ENCODE measurements around the gene POU2AF2. TPM values are rescaled to one million over a fixed set of nuclear protein-coding genes. Genes with fewer than 3 reads are reported as not detected.

The POU2AF2 gene
- total RNA-seq, 4 donors from 2014 or later: 0.66 TPM; not detected in 3

DNA sequence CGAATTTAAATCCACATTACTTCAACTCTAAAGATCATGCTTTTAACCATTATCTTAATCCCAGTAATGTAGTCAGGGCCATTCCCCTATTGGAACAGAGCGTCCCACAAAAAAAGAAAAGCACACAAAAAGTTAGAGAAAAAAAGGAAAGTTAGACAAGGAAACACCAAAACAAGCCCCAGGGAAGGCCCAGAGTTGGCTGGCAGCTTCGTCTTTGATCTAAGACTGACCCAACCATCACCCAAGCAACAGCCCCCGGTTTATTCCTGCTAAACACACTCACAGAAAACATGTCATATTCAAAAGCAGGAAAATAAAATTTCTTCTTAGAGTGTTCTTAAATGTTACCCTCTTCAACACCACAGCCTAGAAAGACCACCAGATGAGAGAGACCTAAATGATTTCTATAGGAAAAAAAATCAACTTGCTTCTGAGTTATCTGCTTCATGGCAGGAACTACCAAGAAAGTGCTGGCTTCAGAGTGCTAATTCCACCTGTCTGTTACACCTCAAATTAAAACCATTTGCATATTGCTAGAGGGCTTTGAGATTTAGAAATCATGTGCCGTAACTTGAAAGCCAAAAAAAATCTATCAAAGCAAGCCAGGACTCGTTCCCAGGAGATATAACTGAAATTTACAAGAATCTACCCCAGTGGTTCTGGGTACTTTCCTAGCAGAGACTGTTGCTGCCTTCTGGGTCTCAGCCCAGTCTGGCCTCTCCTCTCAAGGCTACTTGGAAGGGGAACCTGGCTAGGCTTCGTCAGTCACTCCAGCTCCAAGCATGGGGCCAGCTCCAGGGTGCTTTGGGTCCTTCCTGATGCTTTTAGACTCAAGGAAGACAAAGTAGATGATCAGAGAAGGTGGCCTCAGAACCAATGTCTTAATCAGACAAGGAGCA, 84.0 kb downstream of the POU2AF2 start:
- H3K9me3 ChIP-seq: no peaks in the 10 kb centered on the region
- intact Hi-C loops (cut with DNase I): no loop called here
- no peaks in the 10 kb centered on the region for H3K36me3 ChIP-seq
- no peaks in the 10 kb centered on the region for H3K27me3 ChIP-seq
- no peak for TF ChIP-seq POLR2AphosphoS5 (IDR thresholded peaks at IDR 0.05)
- no peak for TF ChIP-seq EP300 (IDR thresholded peaks at IDR 0.05)
- TF ChIP-seq, protein P1, sequence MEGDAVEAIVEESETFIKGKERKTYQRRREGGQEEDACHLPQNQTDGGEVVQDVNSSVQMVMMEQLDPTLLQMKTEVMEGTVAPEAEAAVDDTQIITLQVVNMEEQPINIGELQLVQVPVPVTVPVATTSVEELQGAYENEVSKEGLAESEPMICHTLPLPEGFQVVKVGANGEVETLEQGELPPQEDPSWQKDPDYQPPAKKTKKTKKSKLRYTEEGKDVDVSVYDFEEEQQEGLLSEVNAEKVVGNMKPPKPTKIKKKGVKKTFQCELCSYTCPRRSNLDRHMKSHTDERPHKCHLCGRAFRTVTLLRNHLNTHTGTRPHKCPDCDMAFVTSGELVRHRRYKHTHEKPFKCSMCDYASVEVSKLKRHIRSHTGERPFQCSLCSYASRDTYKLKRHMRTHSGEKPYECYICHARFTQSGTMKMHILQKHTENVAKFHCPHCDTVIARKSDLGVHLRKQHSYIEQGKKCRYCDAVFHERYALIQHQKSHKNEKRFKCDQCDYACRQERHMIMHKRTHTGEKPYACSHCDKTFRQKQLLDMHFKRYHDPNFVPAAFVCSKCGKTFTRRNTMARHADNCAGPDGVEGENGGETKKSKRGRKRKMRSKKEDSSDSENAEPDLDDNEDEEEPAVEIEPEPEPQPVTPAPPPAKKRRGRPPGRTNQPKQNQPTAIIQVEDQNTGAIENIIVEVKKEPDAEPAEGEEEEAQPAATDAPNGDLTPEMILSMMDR (IDR thresholded peaks at IDR 0.05): no peak
- no peak for TF ChIP-seq POLR2A (IDR thresholded peaks at IDR 0.05; ENCODE audit: low read depth)
- no peak overlapping the region for H3K4me3 ChIP-seq
- 65% methylated on average over 7 of the region's 7 CpGs for WGBS
- peaks cover 19 to 64% (median 46%) of the 10 kb centered on the region in 4 donors for H3K4me1 ChIP-seq
- no peak for DNase-seq (ENCODE audit: extremely low spot score)
- peak overlapping the region in 2 of 4 donors; percentile 45 to 78 for H3K27ac ChIP-seq (replicated peaks in 1 of 4)

DNA sequence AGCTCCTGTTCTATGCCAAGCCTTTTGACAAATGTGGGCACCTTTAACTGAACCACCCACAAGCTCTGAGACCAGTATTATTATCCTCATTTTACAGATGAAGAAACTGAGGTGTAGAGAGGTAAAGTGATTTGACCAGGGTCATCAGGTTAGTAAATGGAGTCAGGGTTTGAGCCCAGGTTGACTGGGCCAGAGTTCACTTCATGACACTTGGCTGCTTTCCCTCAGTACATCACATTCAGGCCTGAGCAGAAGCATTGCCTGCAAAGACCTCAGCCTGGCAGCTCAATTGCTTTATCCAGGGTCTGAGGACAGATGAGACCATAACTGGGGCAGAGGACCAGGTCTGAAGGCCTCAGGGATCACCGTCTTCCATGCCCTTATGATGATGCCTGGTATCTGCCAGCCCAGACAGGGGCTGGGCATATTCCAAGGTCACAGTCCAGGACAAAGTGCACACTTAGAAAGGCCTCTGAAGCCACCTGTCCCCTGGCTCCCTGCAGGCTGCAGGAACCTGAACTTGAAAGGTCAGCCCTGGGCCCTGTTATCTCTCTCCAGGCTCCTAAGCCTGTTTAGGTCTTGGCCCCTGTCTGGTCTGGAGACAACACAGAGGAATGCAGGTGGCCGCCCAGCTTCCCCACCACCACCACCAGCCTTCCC, 84.8 kb downstream of the POU2AF2 start:
- intact Hi-C loops (cut with DNase I): no loop called here
- peaks cover 19 to 59% (median 45%) of the 10 kb centered on the region in 4 donors for H3K4me1 ChIP-seq

DNA sequence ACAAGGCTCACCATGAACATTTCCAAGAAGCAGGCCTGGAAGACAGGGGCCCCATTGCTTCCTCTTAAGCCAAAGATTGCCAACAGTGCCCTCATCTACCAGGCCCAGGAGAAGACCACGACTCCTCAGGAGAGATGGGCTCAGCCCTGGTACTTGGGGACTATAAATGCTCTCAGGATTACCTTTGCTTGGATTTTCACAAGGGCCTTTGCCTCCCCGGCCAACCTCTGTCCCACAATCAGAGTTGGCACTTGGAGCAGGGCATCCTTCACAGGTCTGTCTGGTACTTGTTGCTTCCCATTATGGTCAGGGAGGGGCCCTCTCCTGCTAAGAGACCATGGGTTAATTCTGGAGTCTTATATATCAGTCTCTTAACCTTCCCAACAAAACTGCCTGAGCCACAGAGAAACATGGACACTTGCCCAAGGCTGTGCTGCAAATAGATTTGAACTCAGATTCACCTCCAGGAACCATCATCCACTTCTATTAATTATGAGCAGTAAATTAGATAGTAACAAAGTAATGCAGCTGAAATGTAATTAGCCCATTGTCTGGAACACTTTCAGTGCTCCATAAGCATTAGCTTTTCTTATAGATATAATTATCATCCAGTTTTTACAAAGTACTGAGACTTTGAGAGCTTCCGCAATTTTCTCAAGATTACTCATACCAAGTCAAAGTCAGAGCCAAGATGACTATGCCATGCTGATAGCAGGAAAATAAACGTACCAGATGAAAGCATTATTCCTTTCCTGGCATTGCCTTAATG, 86.4 kb downstream of the POU2AF2 start:
- WGBS: 46% methylated on average over 4 of the region's 4 CpGs
- Histone ChIP-seq H3K27me3 (no peaks in the 10 kb centered on the region), H3K9me3 (no peaks in the 10 kb centered on the region), H3K27ac (replicated peaks in 1 of 4) (peak overlapping the region; percentile 51 to 78 (median 72)), H3K4me3 (no peak overlapping the region), H3K4me1 (peaks cover 19 to 57% (median 47%) of the 10 kb centered on the region in 4 donors), H3K36me3 (no peaks in the 10 kb centered on the region)
- intact Hi-C loops (cut with DNase I): no loop called here
- TF ChIP-seq POLR2A (IDR thresholded peaks at IDR 0.05; ENCODE audit: low read depth): no peak
- TF ChIP-seq POLR2AphosphoS5 (IDR thresholded peaks at IDR 0.05): peak in 1 of 2 donors; percentile 49
- no peak for DNase-seq (ENCODE audit: extremely low spot score)

More for the DNA sequence above, 84.8 kb downstream of the POU2AF2 start:
- peak overlapping the region in 2 of 4 donors; percentile 77 to 78 for H3K27ac ChIP-seq (replicated peaks in 1 of 4)
- no peak for TF ChIP-seq POLR2AphosphoS5 (IDR thresholded peaks at IDR 0.05)
- no peak for TF ChIP-seq POLR2A (IDR thresholded peaks at IDR 0.05; ENCODE audit: low read depth)
- TF ChIP-seq, protein P1 (IDR thresholded peaks at IDR 0.05): no peak
- TF ChIP-seq EP300 (IDR thresholded peaks at IDR 0.05): no peak
- H3K9me3 ChIP-seq: no peaks in the 10 kb centered on the region
- no peaks in the 10 kb centered on the region for H3K36me3 ChIP-seq
- no peak overlapping the region for H3K4me3 ChIP-seq
- WGBS: 100% methylated on average over 1 of the region's 2 CpGs
- no peaks in the 10 kb centered on the region for H3K27me3 ChIP-seq
- DNase-seq (ENCODE audit: extremely low spot score): no peak

DNA sequence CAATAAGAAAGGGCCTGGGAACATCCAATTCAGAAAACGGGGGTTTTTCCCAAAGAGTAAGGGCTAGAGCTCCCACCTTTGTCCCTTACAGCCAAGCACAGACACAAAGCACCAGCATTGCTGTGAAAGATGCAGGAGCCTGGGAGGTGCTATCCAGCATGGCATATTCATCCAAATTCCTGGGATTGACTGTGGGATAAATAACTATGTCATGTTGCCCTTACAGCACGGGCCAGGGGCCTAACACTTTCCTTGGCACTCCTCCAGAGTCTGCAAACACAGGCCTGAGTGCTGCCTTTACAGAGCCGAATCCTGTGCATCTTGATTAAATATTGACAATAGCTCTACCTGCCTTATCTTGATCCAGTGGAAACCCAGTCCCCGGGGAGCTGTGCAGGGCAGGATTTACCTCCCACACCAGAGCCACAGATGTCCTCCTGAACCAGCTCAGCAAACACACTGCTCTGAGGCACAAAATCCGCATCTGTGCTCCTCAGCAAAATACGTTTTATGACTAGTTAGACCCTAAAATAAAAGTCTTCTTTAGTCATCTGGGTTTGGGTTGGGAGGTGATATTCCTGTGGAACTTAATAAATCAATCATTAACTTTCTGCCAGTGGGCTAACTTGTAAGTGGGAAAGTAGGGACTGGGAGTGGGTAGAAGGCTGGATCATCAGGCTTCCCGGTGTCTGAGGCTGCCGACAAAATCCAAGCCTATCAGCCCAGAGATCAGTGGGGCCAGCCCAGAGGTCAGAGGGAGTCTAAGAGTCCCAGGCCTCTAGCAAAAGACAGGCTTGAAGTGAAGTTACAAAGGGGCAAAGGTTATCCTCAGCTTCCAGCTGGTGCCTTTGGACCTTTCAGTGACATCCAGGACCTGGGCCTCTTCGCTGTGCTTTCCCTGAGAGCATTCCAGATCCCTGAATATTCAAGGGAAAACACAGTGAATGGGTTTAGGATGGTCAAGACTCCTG, 89.3 kb downstream of the POU2AF2 start:
- peaks cover 0 to 2% (median 0%) of the 10 kb centered on the region in 4 donors for H3K9me3 ChIP-seq
- DNase-seq (ENCODE audit: extremely low spot score): no peak
- H3K27ac ChIP-seq (replicated peaks in 1 of 4): no peak overlapping the region
- TF ChIP-seq EP300 (IDR thresholded peaks at IDR 0.05): no peak
- H3K36me3 ChIP-seq: no peaks in the 10 kb centered on the region
- H3K4me1 ChIP-seq: peaks cover 17 to 42% (median 37%) of the 10 kb centered on the region in 4 donors
- no peaks in the 10 kb centered on the region for H3K27me3 ChIP-seq
- intact Hi-C loops (cut with DNase I): no loop called here
- WGBS: 83% methylated on average over 8 of the region's 9 CpGs
- H3K4me3 ChIP-seq: no peak overlapping the region

DNA sequence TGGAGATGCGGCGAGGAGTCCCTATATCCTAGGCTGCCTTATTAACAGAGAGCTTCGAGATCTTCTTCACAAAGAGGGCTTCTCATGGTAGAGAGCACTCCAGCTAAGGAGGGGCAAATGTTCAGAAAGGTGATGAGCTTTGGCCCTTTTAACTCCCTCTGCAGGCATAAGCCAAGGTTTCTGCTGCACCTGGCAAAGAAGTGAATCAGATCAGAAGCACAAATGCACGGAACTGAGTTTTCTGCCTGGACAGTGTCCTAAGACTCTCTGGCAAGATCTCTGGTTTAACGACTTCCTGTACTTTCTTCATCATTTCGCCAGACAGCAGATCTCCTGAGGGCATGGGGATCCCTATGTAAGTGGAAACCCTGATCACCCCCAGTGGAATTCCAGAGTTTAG, 90.0 kb downstream of the POU2AF2 start:
- WGBS: 82% methylated on average over 6 of the region's 6 CpGs
- Histone ChIP-seq H3K27ac (replicated peaks in 1 of 4) (no peak overlapping the region), H3K36me3 (no peaks in the 10 kb centered on the region), H3K9me3 (peaks cover 0 to 8% (median 0%) of the 10 kb centered on the region in 4 donors), H3K4me3 (no peak overlapping the region), H3K27me3 (no peaks in the 10 kb centered on the region), H3K4me1 (peaks cover 15 to 35% (median 29%) of the 10 kb centered on the region in 4 donors)
- TF ChIP-seq POLR2AphosphoS5 (IDR thresholded peaks at IDR 0.05) (no peak), POLR2A (IDR thresholded peaks at IDR 0.05; ENCODE audit: low read depth) (no peak), EP300 (IDR thresholded peaks at IDR 0.05) (no peak)
- TF ChIP-seq, protein P1 (IDR thresholded peaks at IDR 0.05): no peak
- DNase-seq (ENCODE audit: extremely low spot score): no peak
- intact Hi-C loops (cut with DNase I): no loop called here

Data from esophagus muscularis mucosa (tissue), 4 donors.